GM19452 (cell line): ENCODE data around the gene MAN1C1.

Source experiments
- ATAC-seq: cut with Tn5 transposase; IDR thresholded peaks from one replicate; pipeline ENCODE4 v1.9.1; 2021; ENCODE audit not compliant: unreplicated experiment

MAN1C1 gene

DNA sequence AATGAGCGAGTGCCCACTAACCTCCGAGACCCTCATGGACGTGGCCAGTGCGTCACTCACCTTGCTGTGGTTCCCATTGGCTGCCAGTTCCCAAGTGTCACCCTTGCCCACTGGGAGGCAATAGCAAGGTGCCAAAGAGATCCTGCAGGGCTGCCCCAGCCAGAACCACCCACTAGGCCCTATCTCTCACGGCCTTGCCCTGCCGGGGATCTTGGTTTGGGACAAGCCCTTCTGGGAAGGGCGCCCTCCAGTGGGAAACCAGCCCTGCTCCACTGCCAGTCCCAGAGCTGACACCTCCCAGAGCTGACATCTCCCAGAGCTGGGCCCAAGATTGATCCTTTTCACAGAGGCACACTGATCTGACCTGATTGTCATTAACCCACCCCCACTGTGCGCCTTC, 181.3 kb downstream of the MAN1C1 start:
- no peak for ATAC-seq

DNA sequence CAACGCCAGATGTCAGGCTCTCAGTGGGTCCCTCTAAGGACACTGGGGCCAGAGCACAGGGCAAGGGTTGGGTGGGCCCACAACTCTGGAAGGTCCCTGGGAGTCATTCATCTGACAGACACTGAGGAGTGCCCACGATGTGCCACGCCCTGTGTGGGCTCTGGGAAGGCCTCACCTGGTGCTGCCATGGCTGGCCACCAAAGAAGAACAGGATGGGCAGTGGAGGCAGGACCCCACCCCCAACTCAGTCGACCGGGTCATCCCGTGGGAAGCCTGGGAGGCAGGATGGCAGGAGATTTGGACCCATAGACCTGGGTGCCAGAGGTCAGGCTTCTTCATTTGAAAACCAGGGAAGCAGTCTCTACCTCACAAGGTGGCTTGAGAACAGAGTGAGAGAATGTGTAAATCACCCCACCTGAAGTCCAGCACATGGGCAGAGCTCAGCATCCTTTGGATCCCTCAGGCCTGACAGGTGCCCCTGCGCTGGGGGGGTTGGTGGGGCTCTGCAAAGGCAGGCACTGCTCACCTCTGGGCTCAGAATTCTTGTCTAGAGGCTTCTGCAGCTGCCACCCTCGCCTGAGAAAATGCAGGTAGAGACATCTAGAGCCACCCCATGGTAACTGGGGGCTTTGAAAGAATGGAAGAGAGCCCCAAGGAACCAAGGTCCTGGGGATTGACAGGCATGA, 182.2 kb downstream of the MAN1C1 start:
- no peak for ATAC-seq

- ATAC-seq: no peak
These were observed 182.9 kb downstream of the MAN1C1 start for GRCh38 chr1:25799352-25799934.

- ATAC-seq: no peak
These were observed 183.5 kb downstream of the MAN1C1 start, which contains the start of gene SELENON for GRCh38 chr1:25799935-25800702. TSS of gene SELENON (plus strand) at chr1:25800193. CDS start at chr1:25800231, 38 bp downstream.

- no peak for ATAC-seq
These were observed 184.2 kb downstream of the MAN1C1 start for GRCh38 chr1:25800703-25801377.

- no peak for ATAC-seq
These were observed 186.3 kb downstream of the MAN1C1 start for GRCh38 chr1:25802915-25803314.

- ATAC-seq: no peak
These were observed 186.8 kb downstream of the MAN1C1 start for GRCh38 chr1:25803368-25803767.

DNA sequence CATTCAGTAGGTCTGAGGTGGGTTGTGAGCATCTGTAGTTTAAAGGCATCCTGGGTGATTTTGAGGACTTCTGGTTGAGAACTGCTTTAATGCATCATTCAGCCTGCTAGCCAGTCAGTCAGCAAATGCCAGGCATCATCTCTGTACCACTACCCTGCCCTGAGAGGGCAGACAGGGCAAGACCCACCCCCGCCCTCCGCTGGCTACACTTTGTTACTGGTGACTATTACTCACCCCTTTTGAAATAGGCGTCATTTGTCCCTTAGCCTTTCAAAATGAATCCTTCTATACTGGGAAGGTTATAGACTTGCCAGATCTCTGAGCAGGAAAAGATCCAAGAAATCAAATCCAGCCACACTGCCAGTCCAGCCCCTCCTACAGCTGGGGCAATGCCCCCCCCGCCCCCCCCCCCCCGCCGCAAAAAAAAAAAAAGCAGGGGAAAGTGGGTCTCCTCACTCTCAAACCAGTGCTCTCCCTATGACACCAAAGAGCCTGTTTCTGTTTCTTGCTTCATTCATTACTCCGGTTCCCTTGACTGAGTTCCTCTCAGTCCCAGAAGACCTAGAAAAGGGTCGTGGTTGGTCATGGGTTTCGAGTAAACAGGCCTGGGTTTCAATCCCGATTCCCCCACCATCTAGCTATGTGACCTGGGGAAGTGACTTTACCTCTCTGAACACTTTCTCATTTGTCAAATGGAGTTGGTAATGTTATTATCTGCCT, 187.8 kb downstream of the MAN1C1 start:
- ATAC-seq: no peak

GRCh38 chr1:25804964-25805862, 188.6 kb downstream of the MAN1C1 start:
- no peak for ATAC-seq

DNA sequence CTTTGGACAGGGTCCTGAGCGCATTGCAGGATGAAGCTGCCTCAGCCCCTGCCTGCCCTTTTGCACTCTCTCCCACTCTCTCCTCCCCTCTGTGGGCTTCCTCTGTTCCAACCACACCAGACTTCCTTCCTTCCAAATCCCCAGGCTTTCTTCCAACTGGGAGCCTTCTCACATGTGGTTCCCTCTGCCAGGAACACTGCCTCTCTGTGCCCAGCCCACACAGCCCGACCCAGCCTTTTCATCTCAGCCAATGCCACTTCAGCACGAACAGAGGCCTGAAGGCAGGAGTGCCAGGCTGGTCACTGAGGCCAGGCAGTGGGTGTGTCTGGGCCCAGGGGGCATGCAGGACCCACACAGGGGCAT, 189.3 kb downstream of the MAN1C1 start:
- no peak for ATAC-seq

GRCh38 chr1:25806418-25806817, 189.8 kb downstream of the MAN1C1 start:
- no peak for ATAC-seq

- no peak for ATAC-seq
These were observed 191.1 kb downstream of the MAN1C1 start for GRCh38 chr1:25807480-25808390.

GRCh38 chr1:25808481-25809244, 192.1 kb downstream of the MAN1C1 start:
- no peak for ATAC-seq

DNA sequence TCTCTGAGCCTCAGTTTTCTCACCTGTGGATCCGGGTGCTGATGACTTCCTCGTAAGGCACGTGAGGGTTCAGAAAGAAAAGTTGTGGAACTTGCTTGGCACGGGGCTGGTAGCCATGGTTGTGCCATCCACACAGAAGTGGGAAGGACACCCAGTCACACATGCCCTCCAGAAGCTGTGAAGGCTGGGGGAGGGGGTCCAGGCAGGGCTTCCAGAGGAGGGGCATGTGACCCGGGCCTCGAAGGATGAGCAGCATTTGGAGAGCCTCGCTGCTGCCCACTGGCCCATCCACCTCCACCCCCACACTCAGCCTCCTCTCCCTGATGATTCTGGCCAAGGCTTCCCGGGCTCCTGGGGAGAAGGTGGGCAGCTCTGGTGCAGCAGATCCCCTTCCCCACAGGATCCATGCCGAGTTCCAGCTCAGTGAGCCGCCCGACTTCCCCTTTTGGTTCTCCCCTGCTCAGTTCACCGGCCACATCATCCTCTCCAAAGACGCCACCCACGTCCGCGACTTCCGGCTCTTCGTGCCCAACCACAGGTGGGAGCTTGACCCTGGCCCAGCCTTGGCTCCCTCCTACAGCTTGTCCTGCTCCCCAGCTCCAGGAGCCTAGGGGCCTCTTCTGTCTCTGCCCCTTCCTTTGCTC, 192.8 kb downstream of the MAN1C1 start:
- no peak for ATAC-seq

GRCh38 chr1:25809929-25810328, 193.3 kb downstream of the MAN1C1 start:
- no peak for ATAC-seq

- no peak for ATAC-seq
These were observed 194.0 kb downstream of the MAN1C1 start for GRCh38 chr1:25810341-25811299.
